IMR-90 (cell line): ENCODE data around the gene RUNX2. TPM values are rescaled to one million over a fixed set of nuclear protein-coding genes. Genes with fewer than 3 reads are reported as not detected.

ENCODE experiments used
- ATAC-seq: fragments of 200-7000 bp; cut with Tn5 transposase; 2 replicates; pipeline ENCODE4 v1.9.1; 2020; ENCODE audit warnings: low read depth, mild to moderate bottlenecking, moderate library complexity
- BruUV-seq: library from RNA; stranded (reverse); fragments of 400-500 nt; replicated peaks from 2 replicates; lab custom pipeline; 2021; lab: Mats Ljungman, UMichigan
- CTCF ChIA-PET: fragments of 300-600 bp; formaldehyde crosslinking; extraction: SDS; loops from one replicate; lab custom pipeline; 2021; ENCODE audit warnings: antibody characterized with exemption; lab: Yijun Ruan, JAX
- POLR2A ChIA-PET: fragments of 300-600 bp; sonication (Branson Sonifier 250); formaldehyde crosslinking; loops from one replicate; lab custom pipeline; 2022; ENCODE audit warnings: antibody characterized with exemption; ENCODE audit not compliant: unreplicated experiment; lab: Charles Lee
- DNase-seq: peaks from one replicate; pipeline ENCODE4 v3.0.0; 2013
- H2AFZ ChIP-seq: replicated peaks from 2 replicates; pipeline ENCODE3; 2013; ENCODE audit warnings: low read length, mild to moderate bottlenecking; ENCODE audit not compliant: poor library complexity
- H2AK5ac ChIP-seq: 2 replicates; pipeline ENCODE4 v1.6.1; 2013; ENCODE audit warnings: low read depth, low read length, inconsistent platforms
- H2AK9ac ChIP-seq: replicated peaks from 2 replicates; pipeline ENCODE3; 2013; ENCODE audit warnings: mild to moderate bottlenecking, low read depth, low read length, moderate library complexity; ENCODE audit not compliant: poor library complexity
- H2BK120ac ChIP-seq: 2 replicates; pipeline ENCODE4 v1.6.1; 2013; ENCODE audit warnings: low read depth, low read length, inconsistent platforms
- H2BK15ac ChIP-seq: 3 replicates; pipeline ENCODE4 v1.6.1; 2013; ENCODE audit warnings: low read depth, low read length, inconsistent platforms
- H2BK20ac ChIP-seq: 2 replicates; pipeline ENCODE4 v1.6.1; 2013; ENCODE audit warnings: low read depth, mild to moderate bottlenecking, inconsistent platforms, low read length, moderate library complexity
- H2BK5ac ChIP-seq: 2 replicates; pipeline ENCODE4 v1.6.1; 2013; ENCODE audit warnings: mild to moderate bottlenecking, low read depth, low read length, inconsistent platforms; ENCODE audit not compliant: poor library complexity, severe bottlenecking
- H3K14ac ChIP-seq: replicated peaks from 2 replicates; pipeline ENCODE4 v1.6.1; 2013; ENCODE audit warnings: low read depth, low read length, inconsistent platforms
- H3K18ac ChIP-seq: 2 replicates; pipeline ENCODE4 v1.6.1; 2013; ENCODE audit warnings: low read depth, low read length, control low read depth
- H3K23ac ChIP-seq: 2 replicates; pipeline ENCODE4 v1.6.1; 2013; ENCODE audit warnings: low read depth, low read length, inconsistent platforms
- H3K27ac ChIP-seq: 2 replicates; pipeline ENCODE4 v1.5.1; 2013; ENCODE audit warnings: mild to moderate bottlenecking, control low read depth, low read length; ENCODE audit not compliant: insufficient read depth
- H3K27me3 ChIP-seq: 2 replicates; pipeline ENCODE4 v1.6.1; 2013; ENCODE audit warnings: low read length; ENCODE audit not compliant: control insufficient read depth, insufficient read depth
- H3K36me3 ChIP-seq: 2 replicates; pipeline ENCODE4 v1.6.1; 2013; ENCODE audit warnings: low read length, mixed read lengths; ENCODE audit not compliant: control insufficient read depth, insufficient read depth
- H3K4ac ChIP-seq: 2 replicates; pipeline ENCODE4 v1.6.1; 2013; ENCODE audit warnings: low read depth, low read length, inconsistent platforms
- H3K4me1 ChIP-seq: 2 replicates; pipeline ENCODE4 v1.6.1; 2013; ENCODE audit warnings: low read length, mixed read lengths; ENCODE audit not compliant: control insufficient read depth, insufficient read depth
- H3K4me2 ChIP-seq: 2 replicates; pipeline ENCODE4 v1.6.1; 2013; ENCODE audit warnings: low read depth, mild to moderate bottlenecking, control low read depth, low read length, moderate library complexity
- H3K4me3 ChIP-seq: 2 replicates; pipeline ENCODE4 v1.5.1; 2013; ENCODE audit warnings: low read depth, mild to moderate bottlenecking, control low read depth, low read length, moderate library complexity; ENCODE audit not compliant: insufficient read depth
- H3K56ac ChIP-seq: 2 replicates; pipeline ENCODE4 v1.6.1; 2013; ENCODE audit warnings: low read length, inconsistent platforms; ENCODE audit not compliant: insufficient read depth; ENCODE audit errors: extremely low read depth
- H3K79me1 ChIP-seq, 2 experiments: 2 replicates each; pipeline ENCODE4 v1.6.1; 2013; ENCODE audit warnings: low read length in 2 of 2, inconsistent platforms in 1 of 2, low read depth in 1 of 2
- H3K9ac ChIP-seq: 2 replicates; pipeline ENCODE4 v1.6.1; 2013; ENCODE audit warnings: low read depth, low read length, control low read depth
- H3K9me1 ChIP-seq: 2 replicates; pipeline ENCODE4 v1.6.1; 2013; ENCODE audit warnings: low read length, inconsistent platforms; ENCODE audit not compliant: insufficient read depth
- H3K9me3 ChIP-seq: 2 replicates; pipeline ENCODE4 v1.6.1; 2013; ENCODE audit warnings: low read length; ENCODE audit not compliant: control insufficient read depth, insufficient read depth
- H4K20me1 ChIP-seq: 2 replicates; pipeline ENCODE4 v1.6.1; 2013; ENCODE audit warnings: low read length, inconsistent platforms; ENCODE audit not compliant: insufficient read depth
- H4K5ac ChIP-seq: 2 replicates; pipeline ENCODE4 v1.6.1; 2013; ENCODE audit warnings: mild to moderate bottlenecking, low read depth, low read length, control low read depth
- H4K8ac ChIP-seq, 2 experiments: 2 replicates each; pipeline ENCODE4 v1.6.1; 2013; ENCODE audit warnings: low read depth in 2 of 2, low read length in 2 of 2, control low read depth in 1 of 2, inconsistent platforms in 1 of 2
- H4K91ac ChIP-seq: 2 replicates; pipeline ENCODE4 v1.6.1; 2013; ENCODE audit warnings: low read depth, low read length, inconsistent platforms; ENCODE audit not compliant: insufficient read depth
- BHLHE40 ChIP-seq: fragments of 150-350 bp; IDR thresholded peaks from 2 replicates; pipeline ENCODE4 v1.6.1; 2016; ENCODE audit warnings: mild to moderate bottlenecking, low read depth, low read length
- CEBPB ChIP-seq: IDR thresholded peaks from 2 replicates; pipeline ENCODE4 v1.6.1; 2012; ENCODE audit warnings: low read depth, low read length, improper control_type of control experiment
- CHD1 ChIP-seq: IDR thresholded peaks from 2 replicates; pipeline ENCODE4 v1.6.1; 2012; ENCODE audit warnings: low read depth, low read length, improper control_type of control experiment
- CTCF ChIP-seq: conservative IDR thresholded peaks from 2 replicates; pipeline ENCODE4 v1.5.1; 2012; ENCODE audit warnings: mild to moderate bottlenecking, low read depth, low read length, improper control_type of control experiment
- MAFK ChIP-seq: IDR thresholded peaks from 2 replicates; pipeline ENCODE4 v1.6.1; 2012; ENCODE audit warnings: low read depth, low read length, improper control_type of control experiment
- MXI1 ChIP-seq: IDR thresholded peaks from 2 replicates; pipeline ENCODE4 v1.6.1; 2012; ENCODE audit warnings: low read depth, mild to moderate bottlenecking, low read length, moderate library complexity, borderline replicate concordance
- NFE2L2 ChIP-seq: fragments of 150-350 bp; IDR thresholded peaks from 2 replicates; pipeline ENCODE4 v1.6.1; 2016; ENCODE audit warnings: low read depth, mild to moderate bottlenecking, low read length
- POLR2A ChIP-seq: IDR thresholded peaks from 2 replicates; pipeline ENCODE4 v1.6.1; 2012; ENCODE audit warnings: mild to moderate bottlenecking, low read depth, low read length
- RAD21 ChIP-seq: IDR thresholded peaks from 2 replicates; pipeline ENCODE4 v1.6.1; 2012; ENCODE audit warnings: low read length, improper control_type of control experiment
- SMC3 ChIP-seq: fragments of 150-350 bp; IDR thresholded peaks from 2 replicates; pipeline ENCODE4 v1.6.1; 2016; ENCODE audit warnings: low read depth, mild to moderate bottlenecking, antibody characterized with exemption, low read length, moderate library complexity
- WGBS, 2 experiments: methylation state at CpG; one replicate each; pipeline versions ENCODE4 v1.1.5 to v1.1.7; 2013; ENCODE audit warnings: missing lambda C conversion rate in 2 of 2; ENCODE audit not compliant: insufficient read length in 1 of 2; ENCODE audit errors: extremely low coverage in 2 of 2; 5-methylcytosine and 5-hydroxymethylcytosine counted together
- dilution Hi-C: fragments of 300-500 bp; cut with HindIII; formaldehyde crosslinking; loops from one replicate; pipeline ENCODE4 v1.14.3; 2018; ENCODE audit warnings: low sequenced_read_pairs; ENCODE audit not compliant: unreplicated experiment
- in situ Hi-C: fragments of 300-500 bp; cut with MboI; formaldehyde crosslinking; loops from 3 replicates; pipeline ENCODE4 v1.14.3; 2019; ENCODE audit warnings: low sequenced_read_pairs, inconsistent platforms, mixed read lengths
- intact Hi-C: fragments of 100-400 bp; cut with micrococcal nuclease; formaldehyde crosslinking; loops from 2 replicates; pipeline ENCODE4 v1.10.0; 2022
- polyA plus RNA-seq, 3 experiments: library from polyadenylated mRNA; depleted of rRNA; stranded (reverse); fragments of >200 nt; gene quantifications; 2 replicates each; pipeline ENCODE4 v1.2.3, GENCODE V29; 2012; ENCODE audit warnings: low replicate concordance in 1 of 3
- total RNA-seq: library from RNA; depleted of rRNA; stranded (reverse); fragments of >200 nt; gene quantifications from 2 replicates; pipeline ENCODE4 v1.2.3, GENCODE V29; 2012

Gene RUNX2
- total and polyA plus RNA-seq, 2 of the 4 experiments (the other 2 are of a cell fraction), result 2.3 to 4.7 TPM

GRCh38 chr6:45479834-45480751 lies 152.0 kb downstream of the RUNX2 start:
- ChIA-PET CTCF (no interaction called here), POLR2A (no interaction called here)
- H2BK5ac ChIP-seq, result peak overlapping the region; percentile 18
- peaks cover 3 to 60% of the 10 kb centered on the region in 2 experiments; a peak in 2 of 4 replicates for H3K79me1 ChIP-seq
- no peak overlapping the region for H4K5ac ChIP-seq
- intact Hi-C loops, result no loop called here
- no peak overlapping the region for H3K23ac ChIP-seq
- no peaks in the 10 kb centered on the region for H3K36me3 ChIP-seq
- dilution Hi-C loops, result no loop called here
- DNase-seq (peak; percentile 88), ATAC-seq (peak; percentile 48)
- H2AK9ac ChIP-seq, result no peak overlapping the region
- TF ChIP-seq SMC3, result no peak
- TF ChIP-seq RAD21, result no peak
- TF ChIP-seq CTCF, result no peak
- TF ChIP-seq CEBPB, result peak; percentile 82
- 0 out of 2 replicates have a peak, but pooled peaks have one; percentile 27 for TF ChIP-seq MXI1
- no peak for TF ChIP-seq POLR2A
- TF ChIP-seq BHLHE40, result no peak
- TF ChIP-seq MAFK, result no peak
- TF ChIP-seq NFE2L2, result no peak
- TF ChIP-seq CHD1, result no peak
- H3K4me1 ChIP-seq, result peaks cover 14% of the 10 kb centered on the region
- H3K9ac ChIP-seq, result no peak overlapping the region
- H4K8ac ChIP-seq, result peak overlapping the region; percentile 6 to 15; a peak in 1 of 4 replicates
- H3K14ac ChIP-seq, result no peak overlapping the region
- H2BK20ac ChIP-seq, result no peak overlapping the region
- BruUV-seq, result no TSS peak
- no peaks in the 10 kb centered on the region for H4K20me1 ChIP-seq
- peak overlapping the region; percentile 2; the same call in 1 of the 2 replicates for H3K18ac ChIP-seq
- H4K91ac ChIP-seq, result no peak overlapping the region
- H2AFZ ChIP-seq, result no peak overlapping the region
- no peak overlapping the region; the same call in 1 of the 2 replicates for H3K56ac ChIP-seq
- H3K27me3 ChIP-seq, result no peaks in the 10 kb centered on the region
- peak overlapping the region; percentile 89 for H3K4me2 ChIP-seq
- H2BK120ac ChIP-seq, result 0 out of 2 replicates have a peak overlapping the region, but pooled peaks have one; percentile 1
- no peak overlapping the region for H3K4ac ChIP-seq
- in situ Hi-C loops, result no loop called here
- H3K9me3 ChIP-seq, result no peaks in the 10 kb centered on the region
- H2BK15ac ChIP-seq, result no peak overlapping the region
- no peak overlapping the region for H3K4me3 ChIP-seq
- H3K27ac ChIP-seq, result no peak overlapping the region
- WGBS, 2 experiments, result no CpG with 5 or more reads among the region's 7 CpGs
- H3K9me1 ChIP-seq, result peaks cover 7% of the 10 kb centered on the region
- no peak overlapping the region for H2AK5ac ChIP-seq
